Hepatocyte (in vitro differentiated cells): ENCODE data around the gene CCNK.

Experiments
- EZH2 ChIP-seq: fragments of 200-600 bp; sonication (generic); IDR thresholded peaks from 2 replicates; pipeline ENCODE4 v1.6.1; 2016; ENCODE audit warnings: antibody characterized with exemption, mild to moderate bottlenecking, borderline replicate concordance
- TF ChIP-seq, protein P1 (sequence below): fragments of 200-600 bp; sonication (generic); IDR thresholded peaks from 2 replicates; pipeline ENCODE4 v1.5.1; 2016; ENCODE audit warnings: antibody characterized with exemption, mild to moderate bottlenecking; ENCODE audit not compliant: poor library complexity

GRCh38 chr14:99556134-99556791 is 75.1 kb downstream of the CCNK start:
- TF ChIP-seq, protein P1, sequence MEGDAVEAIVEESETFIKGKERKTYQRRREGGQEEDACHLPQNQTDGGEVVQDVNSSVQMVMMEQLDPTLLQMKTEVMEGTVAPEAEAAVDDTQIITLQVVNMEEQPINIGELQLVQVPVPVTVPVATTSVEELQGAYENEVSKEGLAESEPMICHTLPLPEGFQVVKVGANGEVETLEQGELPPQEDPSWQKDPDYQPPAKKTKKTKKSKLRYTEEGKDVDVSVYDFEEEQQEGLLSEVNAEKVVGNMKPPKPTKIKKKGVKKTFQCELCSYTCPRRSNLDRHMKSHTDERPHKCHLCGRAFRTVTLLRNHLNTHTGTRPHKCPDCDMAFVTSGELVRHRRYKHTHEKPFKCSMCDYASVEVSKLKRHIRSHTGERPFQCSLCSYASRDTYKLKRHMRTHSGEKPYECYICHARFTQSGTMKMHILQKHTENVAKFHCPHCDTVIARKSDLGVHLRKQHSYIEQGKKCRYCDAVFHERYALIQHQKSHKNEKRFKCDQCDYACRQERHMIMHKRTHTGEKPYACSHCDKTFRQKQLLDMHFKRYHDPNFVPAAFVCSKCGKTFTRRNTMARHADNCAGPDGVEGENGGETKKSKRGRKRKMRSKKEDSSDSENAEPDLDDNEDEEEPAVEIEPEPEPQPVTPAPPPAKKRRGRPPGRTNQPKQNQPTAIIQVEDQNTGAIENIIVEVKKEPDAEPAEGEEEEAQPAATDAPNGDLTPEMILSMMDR = no peak
- TF ChIP-seq EZH2 = no peak
